ENCODE results near the gene LCP2.

Gene LCP2

DNA sequence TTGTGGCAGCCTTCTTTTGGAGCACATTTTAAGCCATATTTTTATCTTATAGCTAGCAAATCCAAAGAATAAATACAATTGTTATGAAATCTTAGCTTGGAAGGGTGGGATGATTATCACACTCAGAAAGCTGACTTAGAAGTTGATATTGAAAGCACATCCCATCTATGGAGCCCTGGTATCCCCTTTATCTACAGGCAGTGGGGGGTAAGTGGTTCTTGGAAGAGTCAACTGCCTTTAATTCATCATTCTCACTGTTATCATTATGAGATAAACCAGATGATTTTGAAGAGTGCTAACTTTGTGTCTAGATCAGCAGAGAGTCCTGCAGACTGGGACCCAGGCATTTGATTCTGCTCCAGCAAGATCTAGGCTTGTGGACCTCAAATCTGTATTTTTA is 3.0 kb downstream of the LCP2 start:
- DNase-seq: peak; percentile 91

DNA sequence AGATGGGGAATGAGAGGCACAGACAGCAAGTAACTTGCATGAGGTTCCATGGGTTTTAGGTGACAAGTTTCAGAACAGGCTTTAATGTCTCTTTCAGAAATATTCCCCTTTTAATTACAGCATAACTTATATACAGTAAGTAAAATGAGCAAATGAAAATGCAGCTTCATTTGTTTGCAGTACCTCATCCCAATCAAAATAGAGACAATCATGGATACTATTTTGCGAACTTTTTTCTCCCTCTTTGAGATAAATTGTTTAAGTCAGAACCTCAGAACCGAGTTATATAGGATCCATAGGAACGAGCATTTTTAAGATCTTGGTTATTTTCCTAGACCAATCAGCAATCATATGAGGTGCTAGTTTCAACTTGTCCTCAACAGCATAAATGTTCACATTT is 3.5 kb downstream of the LCP2 start:
- no peak for DNase-seq

DNA sequence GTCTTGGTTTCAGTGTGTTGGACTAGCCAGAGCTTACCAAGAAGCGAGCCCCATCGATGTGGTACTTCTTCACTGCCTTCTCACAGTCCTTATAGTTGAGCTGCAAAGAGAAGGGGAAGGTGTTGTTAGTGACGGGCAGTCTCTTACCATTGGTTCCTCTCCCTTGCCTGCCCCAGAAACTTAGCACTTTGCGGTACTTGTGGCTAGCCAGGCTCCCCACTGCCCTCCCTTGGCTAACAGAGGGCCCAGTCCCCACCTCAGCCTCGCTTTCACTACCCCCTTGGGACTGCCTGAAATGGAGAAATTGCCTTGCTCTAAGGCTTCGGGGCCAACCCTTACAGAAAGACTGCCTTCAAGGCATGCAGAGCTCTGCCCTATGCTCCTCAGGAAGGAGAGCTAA is 4.3 kb downstream of the LCP2 start:
- DNase-seq: peak; percentile 77

DNA sequence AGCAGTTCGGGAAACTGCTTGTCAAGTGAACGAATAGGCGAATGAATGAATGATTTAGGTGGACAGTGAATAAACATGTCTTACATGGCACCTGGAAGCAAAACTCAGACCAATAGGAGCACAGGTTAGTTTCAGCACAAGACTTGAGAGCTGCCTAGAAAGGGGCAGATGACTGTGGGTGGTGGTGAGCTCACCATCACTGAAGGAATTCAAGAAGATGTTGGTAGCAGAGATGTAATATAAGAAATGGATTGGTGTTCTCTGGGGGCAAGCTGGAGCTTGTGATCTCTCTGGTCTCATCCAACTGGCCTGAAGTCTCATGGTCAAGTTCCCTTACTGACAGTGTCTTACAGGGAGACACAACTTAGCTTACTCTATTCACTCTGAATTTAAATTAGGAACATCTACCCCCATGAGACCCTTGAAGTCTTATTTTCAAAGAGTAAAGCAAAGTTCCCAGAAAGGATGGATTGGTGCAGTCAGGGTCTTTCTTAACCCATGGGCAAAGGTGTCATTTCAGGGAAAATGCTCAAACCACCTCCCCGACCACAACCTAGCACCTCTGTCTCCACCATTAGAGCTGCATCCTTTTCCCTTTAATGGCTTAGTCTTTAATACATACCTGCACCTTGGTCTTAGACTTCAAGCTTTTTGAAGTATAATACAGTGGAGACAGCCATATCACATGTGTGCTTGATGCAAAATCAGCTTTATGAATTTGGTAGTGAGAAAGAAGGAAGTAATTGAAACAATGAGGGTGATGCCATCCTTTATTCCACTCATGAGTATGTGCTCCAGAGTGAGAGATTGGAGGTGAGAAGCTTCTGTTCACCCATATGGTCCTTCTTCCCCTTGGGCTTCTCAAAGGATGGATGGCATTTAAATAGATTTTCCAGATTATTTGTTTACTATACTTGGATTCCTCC is 5.1 kb downstream of the LCP2 start:
- no peak for DNase-seq

DNA sequence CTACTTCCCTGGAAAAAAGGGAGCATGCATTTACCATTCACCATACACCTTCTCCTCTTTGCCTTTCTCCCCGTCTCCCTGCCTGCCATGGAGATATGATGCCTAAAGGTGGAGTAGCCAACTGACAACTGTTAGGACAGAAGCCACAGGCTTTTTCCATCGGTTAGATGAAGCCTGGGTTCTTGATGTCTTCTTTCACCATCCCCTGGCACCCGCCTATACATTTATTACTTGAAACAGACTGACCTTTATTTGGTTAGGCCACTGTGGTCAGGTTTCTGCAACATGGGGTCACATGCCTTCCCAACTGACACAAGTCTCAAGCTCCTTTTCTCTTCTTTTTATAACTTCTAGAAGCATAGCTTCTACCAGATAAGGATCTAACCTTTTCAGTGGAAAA is 7.1 kb downstream of the LCP2 start:
- no peak for DNase-seq

DNA sequence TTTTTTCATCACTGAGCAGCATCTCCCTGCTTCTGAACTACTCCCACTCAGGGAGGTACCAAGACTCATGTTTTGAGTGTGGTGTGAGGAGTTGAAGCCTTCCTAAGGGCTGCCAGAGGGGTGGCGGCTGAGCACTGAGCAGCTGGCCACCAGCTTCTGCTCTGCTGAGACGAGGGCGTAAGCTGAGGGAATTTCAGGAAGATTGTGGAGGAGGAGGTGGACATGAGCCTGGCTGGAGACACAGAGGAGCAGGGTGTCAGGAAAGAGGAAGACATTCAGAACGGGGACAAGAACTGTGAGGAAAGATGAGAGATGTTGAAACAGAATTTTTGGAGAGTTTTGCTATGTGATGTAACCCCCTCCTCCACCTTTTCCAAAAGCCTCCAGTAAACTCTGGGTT is 7.8 kb downstream of the LCP2 start:
- no peak for DNase-seq

DNA sequence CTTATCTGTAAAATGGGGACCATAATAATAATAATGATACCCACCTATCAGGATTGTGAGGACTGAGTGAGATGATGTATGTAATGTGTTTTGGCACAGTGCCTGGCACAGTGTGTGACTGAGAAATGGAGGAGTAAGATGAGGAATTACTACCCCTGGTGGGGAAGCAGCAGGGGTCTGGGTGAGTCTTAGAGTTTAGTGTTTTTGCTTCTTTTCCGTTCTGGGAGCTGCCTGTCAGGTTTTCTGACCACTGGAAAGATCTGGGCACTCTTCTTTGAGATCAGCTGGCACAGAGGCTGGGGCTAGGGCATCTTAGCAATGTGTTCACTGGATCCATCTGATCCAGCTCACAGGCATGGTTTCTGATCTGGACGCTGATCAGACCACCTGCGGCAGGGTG is 8.5 kb downstream of the LCP2 start:
- DNase-seq: no peak

DNA sequence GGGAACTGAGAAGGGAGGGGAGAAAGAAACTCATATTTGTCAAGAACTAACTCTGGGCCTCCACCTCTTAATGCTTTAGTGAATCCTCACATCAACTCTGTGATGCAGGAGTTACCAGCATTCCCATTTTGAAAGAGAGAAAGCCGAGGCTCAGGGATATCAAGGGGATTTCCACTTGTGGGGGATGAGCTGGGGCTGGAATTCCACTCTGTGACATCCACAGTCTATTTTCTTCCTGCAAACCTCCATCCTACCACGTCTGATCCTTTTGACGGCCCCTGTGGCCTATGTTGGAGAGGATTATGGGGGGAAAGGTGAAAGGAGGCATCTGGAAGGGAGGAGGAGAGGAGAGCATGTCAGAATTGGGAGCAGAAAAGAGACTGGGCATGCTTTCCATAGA is 9.0 kb downstream of the LCP2 start:
- DNase-seq: no peak

DNA sequence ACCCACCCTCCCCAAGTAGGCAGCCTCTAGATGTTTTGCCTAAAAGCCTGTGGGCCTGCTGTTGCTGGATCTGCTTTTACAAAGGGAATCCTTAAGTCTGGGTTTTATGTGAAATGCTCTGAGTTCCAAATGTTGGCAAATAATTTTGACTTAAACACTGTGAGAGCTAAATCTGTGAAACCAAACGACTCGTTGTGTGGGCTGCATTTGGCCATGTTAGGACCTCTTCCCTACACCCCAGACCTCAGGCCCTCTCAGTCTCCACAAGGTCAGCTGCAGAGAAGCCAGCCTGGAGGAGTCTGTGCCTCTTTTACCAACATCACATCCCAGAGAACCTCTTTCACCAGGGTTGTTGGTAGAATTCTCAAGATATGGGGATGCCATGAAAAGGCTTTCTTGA is 9.4 kb downstream of the LCP2 start:
- no peak for DNase-seq

DNA sequence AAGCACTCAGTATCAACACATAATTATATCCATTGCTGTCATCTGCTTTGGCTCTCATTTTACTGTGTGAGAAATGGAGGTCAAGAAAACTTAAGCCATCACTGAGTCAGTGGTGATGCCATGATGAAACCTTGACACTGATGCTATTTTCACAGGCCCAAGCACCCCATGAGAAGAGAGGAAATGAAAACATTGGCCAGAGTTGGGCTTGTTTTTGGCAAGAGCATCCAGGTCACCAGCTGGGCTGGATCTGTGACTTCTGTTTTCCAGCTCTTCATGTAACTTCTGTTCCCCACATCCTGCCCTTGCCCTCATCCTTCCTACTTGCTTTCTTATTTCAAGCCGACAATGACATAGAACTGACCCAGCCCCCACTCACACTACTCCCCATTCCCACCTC is 10.0 kb downstream of the LCP2 start:
- DNase-seq: no peak

DNA sequence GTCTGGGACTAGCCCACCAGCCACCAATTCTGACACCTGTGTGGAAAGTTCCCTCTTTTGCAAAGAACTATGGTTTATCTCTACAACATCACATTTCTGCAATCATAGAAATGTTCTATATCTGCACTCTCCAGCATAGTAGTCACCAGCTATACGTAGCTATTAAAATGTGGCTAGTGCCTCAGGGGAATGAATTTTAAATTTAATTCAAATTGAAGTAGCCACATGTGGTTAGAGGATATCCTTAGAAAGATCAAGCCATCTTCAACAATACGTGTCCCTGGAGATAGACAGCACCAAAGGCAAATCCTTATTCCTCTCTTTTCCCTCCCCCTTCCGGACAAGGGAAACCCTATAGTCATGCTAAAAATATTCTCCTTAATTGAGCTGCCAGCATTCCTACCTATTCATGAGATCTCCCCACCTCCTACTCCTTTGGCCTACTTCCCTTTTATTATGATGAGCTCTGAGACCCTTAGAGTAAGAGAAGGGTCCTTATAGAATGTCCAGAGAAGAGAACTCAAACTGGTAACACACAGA is 11.1 kb downstream of the LCP2 start:
- no peak for DNase-seq

DNA sequence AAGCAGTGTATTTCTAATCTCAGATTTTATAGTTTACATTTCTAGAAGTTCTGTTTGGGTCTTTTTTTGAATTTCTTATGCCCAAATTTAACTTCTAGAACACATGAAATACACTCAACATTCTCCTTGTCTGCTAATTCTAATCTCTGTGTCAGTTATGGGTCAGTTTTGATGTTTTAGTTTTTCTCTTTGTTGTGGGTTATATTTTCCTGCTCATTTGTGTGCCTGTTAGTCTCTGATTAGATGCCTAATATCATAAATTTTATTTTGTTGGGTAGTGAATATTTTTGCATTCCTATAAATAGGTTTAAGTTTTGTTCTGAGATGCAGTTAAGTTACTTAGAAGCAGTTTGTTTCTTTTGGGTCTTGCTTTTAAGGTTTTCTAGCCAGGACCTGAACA is 12.4 kb downstream of the LCP2 start:
- no peak for DNase-seq

DNA sequence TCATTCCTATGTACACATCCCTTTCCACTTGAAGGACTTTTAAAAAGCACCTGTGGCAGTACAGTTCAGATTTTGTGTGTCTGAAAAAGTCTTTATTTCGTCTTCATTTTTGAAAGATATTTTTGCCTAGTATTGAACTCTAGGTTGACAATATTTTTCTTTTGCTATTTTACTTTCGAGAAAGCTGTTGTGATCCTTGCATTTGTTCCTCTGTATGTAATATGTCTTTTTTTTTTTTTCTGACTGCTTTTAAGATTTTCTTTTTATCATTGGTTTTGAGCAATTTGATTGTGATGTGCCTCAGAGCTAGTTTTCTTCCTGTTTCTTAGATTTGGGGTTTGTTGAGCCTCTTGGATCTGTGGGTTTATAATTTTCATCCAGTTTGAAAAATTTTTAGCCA is 13.3 kb downstream of the LCP2 start:
- no peak for DNase-seq

DNA sequence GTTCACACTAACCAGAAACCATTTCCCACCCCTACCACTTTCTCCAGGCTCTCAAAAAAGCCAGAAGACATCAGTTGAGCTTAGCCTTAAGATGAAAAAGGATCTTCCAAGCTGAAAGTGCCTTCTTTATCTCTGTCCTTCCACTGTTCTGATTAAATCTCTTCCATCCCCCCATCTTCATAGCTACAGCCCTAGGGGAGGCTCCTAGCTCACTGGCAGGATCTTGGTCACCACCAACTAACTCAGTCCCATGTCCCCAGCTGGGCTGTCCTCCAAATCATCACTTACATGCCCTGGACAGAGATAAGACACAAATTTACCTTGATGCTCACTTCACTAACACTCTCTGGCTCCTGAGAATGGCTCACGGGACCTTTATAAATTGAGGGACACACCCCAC is 14.3 kb downstream of the LCP2 start:
- DNase-seq: no peak

DNA sequence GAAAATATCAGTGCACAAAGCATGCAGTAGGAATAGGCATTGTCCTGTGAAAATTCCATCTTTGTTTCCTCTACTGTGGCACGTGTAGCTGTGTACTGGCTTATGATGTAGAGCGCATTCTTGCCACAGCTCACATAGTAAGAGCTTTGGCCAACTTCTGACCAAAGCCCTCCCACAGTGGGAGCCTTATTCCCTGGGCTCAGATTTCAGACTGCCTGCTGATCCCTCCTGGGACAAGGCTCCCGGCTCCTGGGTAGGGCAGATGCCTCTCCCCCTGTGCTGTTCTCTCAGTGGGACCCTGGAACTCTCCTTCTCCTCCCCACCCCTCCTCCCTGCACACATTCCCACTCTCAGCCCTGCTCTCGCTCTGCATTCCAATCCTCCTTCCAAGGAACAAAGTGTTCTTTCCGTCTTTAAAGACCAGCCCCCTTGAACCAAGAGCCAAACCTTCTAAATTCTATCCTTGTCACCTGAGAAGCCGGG is 17.5 kb downstream of the LCP2 start:
- no peak for DNase-seq

DNA sequence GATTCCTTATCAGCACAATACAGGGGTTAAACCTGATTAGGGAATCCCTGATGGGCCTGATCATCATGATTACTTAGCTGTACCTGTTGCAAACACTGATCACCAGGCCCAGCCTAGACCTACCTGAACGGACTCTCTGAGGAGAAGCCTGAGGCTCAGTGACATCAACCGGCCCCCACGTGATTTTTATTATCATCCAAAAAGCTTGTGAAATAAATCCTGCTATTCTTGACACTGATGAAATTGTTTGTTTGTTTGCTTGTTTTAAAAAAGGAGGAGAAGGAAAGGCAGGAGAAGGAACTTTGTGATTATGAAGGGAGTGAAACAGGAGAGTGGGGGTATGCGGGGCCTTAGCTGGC is 18.1 kb downstream of the LCP2 start:
- no peak for DNase-seq

DNA sequence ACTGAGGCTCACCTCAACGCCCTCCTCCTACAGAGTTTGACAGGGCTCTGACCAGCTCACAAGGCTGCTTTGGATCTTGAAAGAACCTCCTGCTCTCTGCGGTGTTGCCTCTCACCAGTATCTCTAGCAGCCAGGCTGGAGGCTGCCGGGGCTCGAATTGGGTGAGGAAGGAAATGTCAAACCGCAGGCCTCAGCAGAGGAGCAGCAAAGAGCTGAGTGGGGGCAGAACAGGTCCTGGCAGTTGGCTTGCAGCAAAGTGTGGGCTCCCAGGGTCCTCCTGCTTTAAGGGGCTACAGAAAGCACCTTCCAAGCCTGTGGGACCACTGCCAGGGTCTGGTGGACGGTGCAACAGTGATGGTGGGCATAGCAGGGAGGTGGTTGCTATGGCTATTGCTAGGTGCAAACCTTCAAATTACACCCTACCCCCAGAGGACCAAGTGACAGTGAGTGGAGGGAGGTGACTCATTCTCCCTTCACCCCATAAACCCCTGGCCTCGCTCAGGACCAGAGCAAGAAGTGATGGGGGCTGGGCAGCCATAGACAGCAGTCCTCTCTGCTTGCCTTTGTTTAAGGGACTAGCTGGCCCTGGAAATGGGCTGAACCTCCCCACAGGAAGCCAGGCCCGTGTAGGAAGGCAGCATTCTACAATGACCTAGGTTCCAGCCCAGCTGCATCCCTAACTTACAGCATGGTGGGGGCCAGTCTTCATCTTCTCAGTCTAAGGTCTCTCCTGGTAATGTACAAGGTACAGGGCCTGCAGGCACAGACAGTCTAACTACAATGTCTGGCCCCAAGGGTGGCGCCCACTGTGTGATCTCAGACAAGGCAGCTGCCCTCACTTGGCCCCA is 18.7 kb downstream of the LCP2 start:
- peak; percentile 96 for DNase-seq

DNA sequence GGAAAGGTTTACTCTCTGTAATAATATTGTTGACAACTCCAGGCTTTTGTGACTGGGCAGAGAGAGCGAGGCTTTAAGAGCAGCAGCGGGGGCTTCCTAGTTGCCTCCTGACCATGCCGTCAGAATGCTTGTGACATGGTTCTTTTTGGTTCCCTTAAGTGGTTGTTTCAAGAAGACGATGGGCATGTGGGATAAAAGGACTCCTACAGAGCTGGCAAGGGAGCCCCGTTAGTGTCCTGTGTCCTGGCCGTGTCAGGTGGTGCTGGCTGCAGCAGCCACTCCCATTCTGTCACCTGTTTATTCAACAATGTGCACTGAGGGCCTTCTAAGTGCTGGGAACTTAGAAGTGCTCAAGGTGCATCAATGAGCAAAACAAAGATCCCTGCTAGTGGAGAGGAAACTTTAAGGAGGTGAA is 19.7 kb downstream of the LCP2 start:
- peak; percentile 55 for DNase-seq

DNA sequence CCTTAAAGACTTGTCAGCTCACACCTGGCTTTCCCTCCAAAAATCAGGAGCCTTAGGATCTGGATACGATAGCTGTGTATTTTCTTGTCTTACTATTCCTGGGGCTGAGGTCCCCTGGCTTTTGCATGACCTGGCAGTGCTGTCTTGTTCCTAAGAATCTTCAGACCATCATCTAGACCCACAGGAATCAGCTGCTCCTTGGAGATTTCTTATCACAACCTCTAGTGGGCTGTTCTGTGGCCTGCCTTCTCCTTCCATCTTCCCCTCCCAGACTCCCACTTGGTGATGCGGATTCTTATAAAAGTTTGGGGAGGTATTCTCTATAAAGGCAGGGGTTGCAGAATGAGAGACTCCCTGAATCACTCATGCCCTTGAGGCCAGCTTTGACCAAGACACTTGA is 21.4 kb downstream of the LCP2 start:
- peak; percentile 52 for DNase-seq

DNA sequence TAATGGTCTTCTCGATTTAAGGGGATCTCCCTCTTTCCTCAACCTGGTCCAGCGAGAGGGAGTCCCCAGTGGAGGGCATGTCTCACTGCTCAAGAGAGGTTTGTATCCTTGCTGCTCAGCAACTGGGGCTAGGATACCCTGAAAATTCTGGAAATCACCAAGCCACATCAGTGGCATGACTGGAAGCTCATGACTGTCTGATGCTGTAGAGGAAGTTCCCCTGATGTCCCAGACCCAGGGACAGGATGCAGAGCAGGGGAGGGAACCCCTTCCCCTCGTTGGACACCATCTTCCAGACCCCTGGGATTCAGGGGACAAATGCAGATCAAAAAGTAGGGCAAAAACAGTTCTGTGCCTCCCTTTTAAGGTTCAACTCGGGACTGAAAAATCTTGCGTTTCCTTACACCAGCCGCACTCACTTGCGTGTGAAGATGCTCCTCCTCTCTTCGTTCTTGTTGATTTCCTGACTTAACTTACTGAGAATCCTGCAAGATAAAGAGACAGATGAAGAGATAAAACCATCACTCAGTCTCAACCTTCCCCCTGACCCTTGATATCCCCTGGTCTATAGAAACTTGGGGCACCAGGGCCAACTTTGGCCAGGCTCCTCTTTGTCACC is 22.1 kb downstream of the LCP2 start:
- no peak for DNase-seq

DNA sequence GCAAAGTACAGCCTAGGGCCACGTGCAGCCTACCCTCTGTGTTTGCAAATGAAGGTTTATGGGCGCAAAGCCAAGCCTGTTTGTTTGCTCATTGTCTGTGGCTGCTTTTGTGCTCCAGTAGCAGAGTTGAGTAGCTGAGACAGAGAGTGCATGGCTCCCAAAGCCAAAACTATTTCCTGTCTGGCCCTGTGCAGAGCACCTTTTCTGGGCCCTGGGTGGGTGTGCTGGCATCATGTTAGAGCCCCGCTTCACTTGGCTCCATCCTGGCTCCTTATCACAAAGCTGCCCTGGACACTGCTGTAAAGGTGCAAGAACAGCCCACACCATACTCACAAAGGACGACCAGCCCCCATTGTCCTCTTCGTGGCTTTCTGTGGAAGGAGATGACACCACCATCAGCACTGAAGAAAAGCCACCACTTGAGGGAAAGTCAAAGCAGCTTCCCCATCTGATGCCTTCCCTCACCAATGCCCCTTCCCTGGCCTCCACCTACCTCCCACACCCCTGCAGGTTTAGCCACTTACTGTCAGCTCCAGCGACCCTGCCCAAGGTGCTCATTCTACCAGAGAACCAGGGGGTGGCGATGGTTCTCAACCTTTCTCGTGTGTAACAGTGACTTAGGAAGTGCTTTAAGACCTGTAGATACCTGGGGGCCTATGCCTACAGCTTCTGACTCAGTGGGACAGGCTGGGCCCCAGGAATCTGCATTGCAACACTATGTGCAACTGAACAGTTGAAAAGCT is 23.4 kb downstream of the LCP2 start:
- DNase-seq: peak; percentile 89

DNA sequence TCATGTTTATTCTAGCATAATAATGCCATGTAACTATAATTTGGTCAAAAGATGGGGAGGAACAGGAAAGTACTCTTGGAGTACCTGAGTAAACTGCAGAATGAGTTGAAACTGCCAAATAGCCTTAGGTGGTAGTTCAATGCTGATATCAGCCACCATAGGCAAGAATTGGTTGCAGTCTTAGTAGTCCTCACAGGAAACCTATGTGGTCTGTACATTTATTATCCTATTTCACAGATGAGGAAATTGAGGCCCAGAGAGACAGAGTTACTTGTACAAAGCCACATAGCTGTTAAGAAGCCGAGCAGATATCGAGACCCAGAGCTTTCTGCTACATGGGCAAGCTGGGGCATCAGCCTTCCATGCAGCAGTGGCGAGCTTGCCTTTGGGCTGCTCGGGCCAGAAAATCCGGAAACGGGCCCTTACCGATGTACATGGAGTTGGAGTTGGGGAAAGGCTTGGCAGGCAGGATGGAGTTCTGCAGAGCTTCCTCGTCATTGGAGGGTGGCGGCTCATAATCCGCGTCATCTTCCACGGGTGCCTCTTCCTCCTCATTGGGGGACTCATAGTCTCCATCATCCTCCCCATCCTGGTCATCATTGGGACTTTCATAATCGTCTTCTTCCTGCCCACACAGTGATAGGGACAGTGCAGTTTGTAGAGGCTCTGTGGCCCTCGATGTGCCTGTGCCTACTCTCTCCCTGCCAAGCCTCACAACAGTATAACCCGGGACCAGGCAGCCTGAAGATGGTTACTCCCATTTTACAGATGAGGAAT is 27.1 kb downstream of the LCP2 start:
- no peak for DNase-seq

Data from hematopoietic multipotent progenitor cell treated with erythropoietin and hydrocortisone succinate and interleukin-3 and kit ligand, for 8 days (in vitro differentiated cells).